Large intestine (tissue), 3 donors: ENCODE data around the gene TRIM72. TPM values are rescaled to one million over a fixed set of nuclear protein-coding genes. Genes with fewer than 3 reads are reported as not detected.
"Not testable (repeated sequence)": the region's sequence is repeated elsewhere in the genome, so short reads cannot be mapped to it uniquely, and the experiment has no call there.

Experiments
- DNase-seq, 2 donors: peaks; one replicate each; pipeline versions ENCODE4 v3.0.0 to v3.0.0-alpha.2; 2013
- H3K27ac ChIP-seq: one replicate; pipeline ENCODE4 v1.5.1; 2013; ENCODE audit warnings: low read length
- H3K27me3 ChIP-seq: 2 replicates; pipeline ENCODE4 v1.6.1; 2013; ENCODE audit warnings: low read length; ENCODE audit not compliant: control insufficient read depth, insufficient read depth
- H3K36me3 ChIP-seq: 2 replicates; pipeline ENCODE4 v1.6.1; 2013; ENCODE audit warnings: low read length; ENCODE audit not compliant: control insufficient read depth, insufficient read depth
- H3K4me1 ChIP-seq: one replicate; pipeline ENCODE4 v1.6.1; 2013; ENCODE audit warnings: low read length; ENCODE audit not compliant: control insufficient read depth, insufficient read depth
- H3K4me3 ChIP-seq: one replicate; pipeline ENCODE4 v1.5.1; 2013; ENCODE audit warnings: low read length
- H3K9me3 ChIP-seq: one replicate; pipeline ENCODE4 v1.6.1; 2013; ENCODE audit warnings: mild to moderate bottlenecking, low read depth, low read length, moderate library complexity; ENCODE audit not compliant: control insufficient read depth
- WGBS: methylation state at CpG from one replicate; pipeline ENCODE4 v1.1.5; 2013; ENCODE audit warnings: low lambda C conversion rate; ENCODE audit not compliant: insufficient coverage; 5-methylcytosine and 5-hydroxymethylcytosine counted together
- polyA plus RNA-seq: library from polyadenylated mRNA; unstranded; fragments of 120-200 nt; gene quantifications from one replicate; pipeline ENCODE4 v1.2.1, GENCODE V29; 2013

TRIM72 gene
- polyA plus RNA-seq, 1 donor = 0.10 TPM

GRCh38 chr16:31270795-31271194, 56.9 kb downstream of the TRIM72 start:
- no peak overlapping the region for H3K4me3 ChIP-seq
- H3K36me3 ChIP-seq = no peaks in the 10 kb centered on the region
- no peaks in the 10 kb centered on the region for H3K9me3 ChIP-seq
- no CpG with 5 or more reads among the region's 5 CpGs for WGBS
- no peak for DNase-seq
- peaks cover 3% of the 10 kb centered on the region for H3K27me3 ChIP-seq
- H3K27ac ChIP-seq = no peak overlapping the region
- H3K4me1 ChIP-seq = no peaks in the 10 kb centered on the region

DNA sequence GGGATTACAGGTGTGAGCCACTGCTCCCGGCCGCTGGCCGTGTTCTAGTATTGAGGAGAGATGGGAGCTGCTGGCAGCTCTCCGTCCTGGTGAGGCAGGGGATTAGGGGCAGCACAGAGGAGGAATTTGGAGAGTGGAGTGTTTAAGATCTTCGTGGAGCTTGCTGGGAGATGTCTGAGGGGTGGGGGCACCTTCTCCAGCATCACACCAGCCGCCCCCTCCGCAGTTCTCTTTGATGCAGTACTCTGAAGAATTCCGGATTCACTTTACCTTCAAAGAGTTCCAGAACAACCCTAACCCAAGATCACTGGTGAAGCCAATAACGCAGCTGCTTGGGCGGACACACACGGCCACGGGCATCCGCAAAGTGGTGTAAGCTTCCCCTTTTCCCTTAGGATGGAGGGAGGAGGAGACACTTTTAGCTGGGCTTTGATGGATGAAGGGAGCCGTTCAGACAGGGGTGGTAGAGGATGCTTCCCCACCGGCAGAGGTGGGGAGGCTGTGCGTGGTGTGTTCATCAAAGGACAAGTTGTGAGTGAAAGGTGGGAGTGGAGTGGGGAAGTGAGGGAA, 57.8 kb downstream of the TRIM72 start:
- WGBS = no CpG with 5 or more reads among the region's 16 CpGs
- DNase-seq = no peak

DNA sequence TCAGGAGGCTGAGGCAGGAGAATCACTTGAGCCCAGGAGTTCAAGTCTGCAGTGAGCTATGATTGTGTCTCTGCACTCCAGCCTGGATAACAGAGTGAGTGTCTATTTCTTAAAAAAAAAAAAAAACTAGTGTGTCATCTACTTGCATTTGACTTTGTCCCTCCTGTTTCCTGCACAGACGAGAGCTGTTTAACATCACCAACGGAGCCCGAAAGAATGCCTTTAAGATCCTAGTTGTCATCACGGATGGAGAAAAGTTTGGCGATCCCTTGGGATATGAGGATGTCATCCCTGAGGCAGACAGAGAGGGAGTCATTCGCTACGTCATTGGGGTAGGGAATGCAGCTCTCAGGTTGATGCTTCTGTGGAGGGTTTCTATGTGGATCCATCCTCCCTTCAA, 59.3 kb downstream of the TRIM72 start:
- Histone ChIP-seq H3K4me3 (no peak overlapping the region), H3K27me3 (peaks cover 3% of the 10 kb centered on the region), H3K27ac (no peak overlapping the region), H3K9me3 (no peaks in the 10 kb centered on the region), H3K36me3 (no peaks in the 10 kb centered on the region), H3K4me1 (no peaks in the 10 kb centered on the region)
- no peak for DNase-seq
- no CpG with 5 or more reads among the region's 7 CpGs for WGBS

More for the DNA sequence above, 57.8 kb downstream of the TRIM72 start:
- Histone ChIP-seq H3K27ac (no peak overlapping the region), H3K4me3 (no peak overlapping the region), H3K27me3 (peaks cover 3% of the 10 kb centered on the region), H3K4me1 (no peaks in the 10 kb centered on the region), H3K36me3 (no peaks in the 10 kb centered on the region), H3K9me3 (no peaks in the 10 kb centered on the region)

GRCh38 chr16:31273676-31274075, 59.8 kb downstream of the TRIM72 start:
- Histone ChIP-seq H3K27me3 (peaks cover 3% of the 10 kb centered on the region), H3K4me1 (no peaks in the 10 kb centered on the region), H3K27ac (no peak overlapping the region), H3K4me3 (no peak overlapping the region), H3K9me3 (no peaks in the 10 kb centered on the region), H3K36me3 (no peaks in the 10 kb centered on the region)
- WGBS = 80% methylated on average over 1 of the region's 3 CpGs
- no peak for DNase-seq

GRCh38 chr16:31274831-31275816, 61.2 kb downstream of the TRIM72 start:
- no peak overlapping the region for H3K27ac ChIP-seq
- no peak overlapping the region for H3K4me3 ChIP-seq
- WGBS = no CpG with 5 or more reads among the region's 15 CpGs
- H3K9me3 ChIP-seq = no peaks in the 10 kb centered on the region
- H3K36me3 ChIP-seq = no peaks in the 10 kb centered on the region
- DNase-seq = no peak
- H3K27me3 ChIP-seq = peaks cover 3% of the 10 kb centered on the region
- H3K4me1 ChIP-seq = no peaks in the 10 kb centered on the region

DNA sequence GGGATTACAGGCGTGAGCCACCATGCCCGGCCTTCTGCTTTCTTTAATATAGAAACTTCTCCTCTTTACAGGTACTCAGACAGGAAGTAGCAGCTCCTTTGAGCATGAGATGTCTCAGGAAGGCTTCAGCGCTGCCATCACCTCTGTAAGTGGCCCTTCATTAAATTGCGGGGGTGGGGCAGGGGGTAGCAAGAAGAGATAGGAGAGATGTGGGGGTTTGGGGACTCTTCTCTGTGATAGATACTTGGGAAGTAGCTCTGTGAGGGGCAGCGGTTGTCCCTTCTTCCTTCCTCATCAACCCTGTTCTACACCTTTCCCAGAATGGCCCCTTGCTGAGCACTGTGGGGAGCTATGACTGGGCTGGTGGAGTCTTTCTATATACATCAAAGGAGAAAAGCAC, 62.7 kb downstream of the TRIM72 start:
- H3K27me3 ChIP-seq = peaks cover 3% of the 10 kb centered on the region
- H3K4me1 ChIP-seq = no peaks in the 10 kb centered on the region
- DNase-seq = no peak
- H3K4me3 ChIP-seq = no peak overlapping the region
- no peaks in the 10 kb centered on the region for H3K36me3 ChIP-seq
- no peaks in the 10 kb centered on the region for H3K9me3 ChIP-seq
- whole genome bisulfite sequencing = 94% methylated on average over 2 of the region's 5 CpGs
- no peak overlapping the region for H3K27ac ChIP-seq

- no peaks in the 10 kb centered on the region for H3K36me3 ChIP-seq
- H3K27me3 ChIP-seq = no peaks in the 10 kb centered on the region
- DNase-seq = no peak
- no peak overlapping the region for H3K4me3 ChIP-seq
- no CpG with 5 or more reads among the region's 17 CpGs for WGBS
- H3K4me1 ChIP-seq = no peaks in the 10 kb centered on the region
- H3K27ac ChIP-seq = no peak overlapping the region
- no peaks in the 10 kb centered on the region for H3K9me3 ChIP-seq
Measured at GRCh38 chr16:31277659-31278260, 63.8 kb downstream of the TRIM72 start.

DNA sequence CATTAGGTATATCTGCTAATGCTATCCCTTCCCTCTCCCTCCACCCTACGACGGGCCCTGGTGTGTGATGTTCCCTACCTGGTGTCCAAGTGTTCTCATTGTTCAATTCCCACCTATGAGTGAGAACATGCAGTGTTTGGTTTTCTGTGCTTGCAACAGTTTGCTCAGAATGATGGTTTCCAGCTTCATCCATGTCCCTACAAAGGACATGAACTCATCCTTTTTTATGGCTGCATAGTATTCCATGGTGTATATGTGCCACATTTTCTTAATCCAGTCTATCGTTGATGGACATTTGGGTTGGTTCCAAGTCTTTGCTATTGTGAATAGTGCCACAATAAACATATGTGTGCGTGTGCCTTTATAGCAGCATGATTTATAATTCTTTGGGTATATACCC, 64.9 kb downstream of the TRIM72 start:
- not testable (repeated sequence) for H3K9me3 ChIP-seq, DNase-seq, H3K36me3 ChIP-seq, H3K4me1 ChIP-seq, H3K27me3 ChIP-seq, H3K27ac ChIP-seq, H3K4me3 ChIP-seq
- 92% methylated on average over 2 of the region's 4 CpGs for WGBS

Other genes starting within 250 kb of the TRIM72 start
- gene HSD3B7, start 228.9 kb upstream of the TRIM72 start, polyA plus RNA-seq = 11.7 TPM
- gene STX1B, start 203.5 kb upstream of the TRIM72 start, polyA plus RNA-seq = 1.9 TPM
- gene STX4, start 180.6 kb upstream of the TRIM72 start, polyA plus RNA-seq = 76.6 TPM
- gene ZNF668, start 139.9 kb upstream of the TRIM72 start, polyA plus RNA-seq = 5.4 TPM
- 12.4 TPM for gene ZNF646, start 139.7 kb upstream of the TRIM72 start, polyA plus RNA-seq
- 1.8 TPM for gene PRSS53, start 125.2 kb upstream of the TRIM72 start, polyA plus RNA-seq
- 51.8 TPM for gene VKORC1, start 119.3 kb upstream of the TRIM72 start, polyA plus RNA-seq
- gene BCKDK, start 105.7 kb upstream of the TRIM72 start, polyA plus RNA-seq = 26.5 TPM
- gene KAT8, start 96.5 kb upstream of the TRIM72 start, polyA plus RNA-seq = 57.7 TPM
- 252 TPM for gene PRSS8, start 78.4 kb upstream of the TRIM72 start, polyA plus RNA-seq
- gene PRSS36, start 64.1 kb upstream of the TRIM72 start, polyA plus RNA-seq = 2.0 TPM
- gene FUS, start 34.0 kb upstream of the TRIM72 start, polyA plus RNA-seq = 494 TPM
- gene PYCARD, start 11.4 kb upstream of the TRIM72 start, polyA plus RNA-seq = 42.4 TPM
- 0.19 TPM for gene PYDC1, start 3.0 kb downstream of the TRIM72 start, polyA plus RNA-seq
- 1.6 TPM for gene ITGAM, start 45.9 kb downstream of the TRIM72 start, polyA plus RNA-seq
- gene ITGAX, start 141.1 kb downstream of the TRIM72 start, polyA plus RNA-seq = 1.9 TPM
- 0.03 TPM for gene ITGAD, start 179.2 kb downstream of the TRIM72 start, polyA plus RNA-seq
- gene COX6A2, start 214.2 kb downstream of the TRIM72 start, polyA plus RNA-seq = 7.8 TPM
- 1.5 TPM for gene ZNF843, start 228.7 kb downstream of the TRIM72 start, polyA plus RNA-seq
- 13.6 TPM for gene ARMC5, start 245.4 kb downstream of the TRIM72 start, polyA plus RNA-seq